WTC11 (cell line): Measurements from ENCODE around the gene SORD.

ENCODE experiments used
- ARID4B ChIP-seq: sonication (generic); formaldehyde crosslinking; IDR thresholded peaks from 2 replicates; pipeline ENCODE4 v1.8.0; 2023; ENCODE audit warnings: missing genetic modification reagents, mild to moderate bottlenecking, borderline replicate concordance
- CTCF ChIP-seq: fragments of 200-600 bp; IDR thresholded peaks from 2 replicates; pipeline ENCODE4 v1.8.0; 2022; ENCODE audit warnings: antibody characterized with exemption
- ELF4 ChIP-seq: sonication (generic); formaldehyde crosslinking; IDR thresholded peaks from 2 replicates; pipeline ENCODE4 v1.8.1; 2022; ENCODE audit warnings: low read depth, mild to moderate bottlenecking, moderate library complexity, missing genetic modification reagents
- MAX ChIP-seq: sonication (generic); formaldehyde crosslinking; IDR thresholded peaks from 2 replicates; pipeline ENCODE4 v1.8.0; 2022; ENCODE audit warnings: mild to moderate bottlenecking, missing genetic modification reagents
- MXD4 ChIP-seq: fragments of 250-450 bp; sonication (Bioruptor Pico); IDR thresholded peaks from 2 replicates; pipeline ENCODE4 v1.8.0; 2021; ENCODE audit warnings: mild to moderate bottlenecking, moderate library complexity, borderline replicate concordance
- NR1H2 ChIP-seq: sonication (generic); formaldehyde crosslinking; IDR thresholded peaks from 2 replicates; pipeline ENCODE4 v1.9.0; 2021; ENCODE audit warnings: mild to moderate bottlenecking, moderate library complexity, missing genetic modification reagents
- NR2C2 ChIP-seq: sonication (generic); formaldehyde crosslinking; IDR thresholded peaks from 2 replicates; pipeline ENCODE4 v1.8.0; 2022; ENCODE audit warnings: mild to moderate bottlenecking, missing genetic modification reagents
- PREB ChIP-seq: sonication (generic); formaldehyde crosslinking; IDR thresholded peaks from 2 replicates; pipeline ENCODE4 v1.8.1; 2022; ENCODE audit warnings: mild to moderate bottlenecking, missing genetic modification reagents, moderate library complexity, borderline replicate concordance
- SP1 ChIP-seq: sonication (generic); formaldehyde crosslinking; conservative IDR thresholded peaks from 2 replicates; pipeline ENCODE4 v1.8.1; 2022; ENCODE audit warnings: missing genetic modification reagents
- TP53 ChIP-seq: sonication (generic); formaldehyde crosslinking; IDR thresholded peaks from 2 replicates; pipeline ENCODE4 v1.8.1; 2023; ENCODE audit warnings: mild to moderate bottlenecking, missing genetic modification reagents
- USF1 ChIP-seq: sonication (generic); formaldehyde crosslinking; IDR thresholded peaks from 2 replicates; pipeline ENCODE4 v1.8.0; 2022; ENCODE audit warnings: mild to moderate bottlenecking, missing genetic modification reagents
- ZBTB21 ChIP-seq: sonication (generic); formaldehyde crosslinking; IDR thresholded peaks from 2 replicates; pipeline ENCODE4 v1.8.1; 2023; ENCODE audit warnings: mild to moderate bottlenecking, missing genetic modification reagents, borderline replicate concordance
- ZNF263 ChIP-seq: sonication (generic); formaldehyde crosslinking; IDR thresholded peaks from 2 replicates; pipeline ENCODE4 v1.8.1; 2022; ENCODE audit warnings: low read depth, mild to moderate bottlenecking, moderate library complexity, missing genetic modification reagents
- ZNF512 ChIP-seq: sonication (generic); formaldehyde crosslinking; IDR thresholded peaks from 2 replicates; pipeline ENCODE4 v1.8.1; 2022; ENCODE audit warnings: missing genetic modification reagents, borderline replicate concordance

GRCh38 chr15:45087513-45087912 is 64.5 kb downstream of the SORD start:
- TF ChIP-seq ELF4 (CRISPR knock-in tag): no peak
- TF ChIP-seq PREB (CRISPR knock-in tag): no peak
- TF ChIP-seq CTCF: no peak
- no peak for TF ChIP-seq NR2C2 (CRISPR knock-in tag)
- TF ChIP-seq NR1H2 (CRISPR knock-in tag): no peak
- TF ChIP-seq ZNF512 (CRISPR knock-in tag): no peak
- no peak for TF ChIP-seq USF1
- no peak for TF ChIP-seq ZBTB21 (CRISPR knock-in tag)
- no peak for TF ChIP-seq TP53 (CRISPR knock-in tag)
- TF ChIP-seq ZNF263 (CRISPR knock-in tag): no peak
- no peak for TF ChIP-seq ARID4B (CRISPR knock-in tag)
- no peak for TF ChIP-seq MAX (CRISPR knock-in tag)
- TF ChIP-seq MXD4 (CRISPR knock-in tag): no peak
- no peak for TF ChIP-seq SP1 (CRISPR knock-in tag)
